Measurements from ENCODE around the gene PTPRCAP.
A peak's percentile ranks its signal among the peaks of the same experiment; 100 is the strongest.

PTPRCAP gene

DNA sequence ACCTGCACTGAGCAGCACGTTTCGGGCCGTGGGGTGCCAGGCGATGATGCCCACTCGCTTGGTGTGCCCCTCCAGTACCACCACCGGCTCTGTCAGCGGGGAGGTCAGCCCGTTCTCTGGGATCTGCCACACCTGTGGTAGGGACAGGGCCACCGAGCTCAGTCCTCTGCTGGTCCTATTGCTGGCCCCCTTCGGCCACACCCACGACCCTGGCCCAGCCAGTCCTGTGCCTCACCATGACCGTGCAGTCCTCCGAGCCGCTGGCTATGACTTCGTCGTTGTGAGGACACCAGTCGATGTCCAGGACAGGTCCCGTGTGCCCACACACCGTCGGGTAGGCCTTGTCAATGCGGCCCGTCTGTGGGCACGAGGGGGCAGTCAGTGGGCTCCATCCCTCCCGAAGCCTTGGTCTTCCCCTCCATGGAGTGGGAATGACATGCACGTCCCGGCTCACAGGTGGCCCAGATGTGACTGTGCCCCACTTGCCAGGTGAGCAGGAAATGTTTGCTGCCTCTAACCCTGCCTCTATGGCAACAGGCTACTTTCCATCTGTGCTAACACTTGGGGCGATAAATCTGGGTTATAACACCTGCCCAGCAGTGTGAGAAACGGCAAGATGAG lies 4.4 kb upstream of the PTPRCAP start:
- no peak for DNase-seq (ENCODE audit: low read depth in 2 of 3, low spot score in 2 of 3)

GRCh38 chr11:67441098-67441563 lies 3.6 kb upstream of the PTPRCAP start:
- DNase-seq (ENCODE audit: low read depth in 2 of 3, low spot score in 2 of 3), result no peak

- no peak for DNase-seq (ENCODE audit: low read depth in 2 of 3, low spot score in 2 of 3)
Observed at GRCh38 chr11:67440229-67441097, 3.0 kb upstream of the PTPRCAP start.

GRCh38 chr11:67439321-67440228 lies 2.1 kb upstream of the PTPRCAP start:
- DNase-seq (ENCODE audit: low read depth in 2 of 3, low spot score in 2 of 3), result no peak

DNA sequence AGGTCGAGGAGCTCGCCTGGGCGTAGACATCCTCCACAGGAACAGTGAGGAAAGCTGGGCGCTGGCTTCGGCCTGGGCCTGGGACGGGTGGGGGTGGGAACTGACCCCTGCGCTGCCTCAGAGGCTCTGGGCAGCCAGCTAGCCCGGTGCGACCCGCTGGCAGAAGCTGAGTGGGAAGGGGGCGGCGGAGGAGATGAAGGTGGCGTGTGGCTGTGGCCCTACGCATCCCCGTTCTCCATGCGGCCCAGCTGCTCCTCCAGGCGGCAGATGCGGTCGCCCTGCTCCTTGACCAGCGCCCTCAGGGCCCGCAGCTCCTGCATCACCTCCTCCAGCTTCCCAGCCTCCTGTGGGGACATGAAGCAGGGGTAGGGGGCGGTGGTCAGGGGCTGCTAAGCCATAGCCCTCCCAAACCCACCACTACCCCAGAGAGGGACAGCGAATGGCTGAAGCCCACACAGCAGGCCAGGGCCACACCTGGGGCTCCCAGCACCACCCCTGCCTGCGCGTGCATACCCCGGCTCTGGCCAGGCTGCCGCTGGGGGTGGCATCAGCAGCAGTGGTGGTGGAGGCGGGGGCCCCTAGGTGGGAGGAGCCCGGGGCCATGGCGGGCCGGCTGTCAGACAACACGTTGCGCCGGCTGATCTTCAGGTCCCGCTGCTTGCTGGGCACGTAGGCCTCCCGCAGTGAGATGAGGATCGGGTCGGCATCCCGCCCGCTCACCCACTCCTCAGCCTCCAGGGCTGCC lies 848 bp upstream of the PTPRCAP start:
- DNase-seq (ENCODE audit: low read depth in 2 of 3, low spot score in 2 of 3), result peak in 1 of 3 experiments; percentile 73

GRCh38 chr11:67437809-67438157 lies 301 bp upstream of the PTPRCAP start:
- no peak for DNase-seq (ENCODE audit: low read depth in 2 of 3, low spot score in 2 of 3)

DNA sequence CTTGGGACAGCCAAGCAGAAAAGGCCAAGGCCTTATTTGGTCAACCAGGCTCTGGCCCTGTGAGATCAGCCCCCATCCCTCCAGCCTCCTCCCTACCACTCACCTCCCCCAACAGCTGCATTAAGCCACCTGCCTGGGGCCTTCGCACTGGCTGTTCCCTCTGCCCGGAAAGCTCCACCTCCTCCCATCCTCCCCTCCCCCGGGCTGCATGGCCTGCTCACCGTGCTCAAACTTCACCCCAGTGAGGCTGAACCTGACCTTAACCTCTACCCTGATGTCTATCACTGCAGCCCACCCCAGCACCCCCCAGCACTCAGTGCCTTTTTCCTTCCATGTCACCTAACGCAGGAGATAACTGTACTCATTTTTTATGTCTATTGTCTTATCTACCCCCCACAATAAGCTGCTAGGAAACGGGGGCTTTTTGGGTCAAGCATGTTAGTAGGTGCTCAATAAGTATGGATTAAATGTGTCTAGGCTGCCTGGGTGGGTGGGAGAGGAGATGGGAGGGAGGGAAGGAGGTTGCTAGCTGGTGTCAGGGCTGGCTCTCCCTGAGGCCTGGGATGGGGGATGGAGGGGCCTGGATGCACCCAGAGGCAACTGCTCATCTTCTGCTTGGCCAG lies 912 bp downstream of the PTPRCAP start:
- peak in 1 of 3 experiments; percentile 57 for DNase-seq (ENCODE audit: low read depth in 2 of 3, low spot score in 2 of 3)

GRCh38 chr11:67435727-67436458 lies 1.6 kb downstream of the PTPRCAP start:
- no peak for DNase-seq (ENCODE audit: low read depth in 2 of 3, low spot score in 2 of 3)

DNA sequence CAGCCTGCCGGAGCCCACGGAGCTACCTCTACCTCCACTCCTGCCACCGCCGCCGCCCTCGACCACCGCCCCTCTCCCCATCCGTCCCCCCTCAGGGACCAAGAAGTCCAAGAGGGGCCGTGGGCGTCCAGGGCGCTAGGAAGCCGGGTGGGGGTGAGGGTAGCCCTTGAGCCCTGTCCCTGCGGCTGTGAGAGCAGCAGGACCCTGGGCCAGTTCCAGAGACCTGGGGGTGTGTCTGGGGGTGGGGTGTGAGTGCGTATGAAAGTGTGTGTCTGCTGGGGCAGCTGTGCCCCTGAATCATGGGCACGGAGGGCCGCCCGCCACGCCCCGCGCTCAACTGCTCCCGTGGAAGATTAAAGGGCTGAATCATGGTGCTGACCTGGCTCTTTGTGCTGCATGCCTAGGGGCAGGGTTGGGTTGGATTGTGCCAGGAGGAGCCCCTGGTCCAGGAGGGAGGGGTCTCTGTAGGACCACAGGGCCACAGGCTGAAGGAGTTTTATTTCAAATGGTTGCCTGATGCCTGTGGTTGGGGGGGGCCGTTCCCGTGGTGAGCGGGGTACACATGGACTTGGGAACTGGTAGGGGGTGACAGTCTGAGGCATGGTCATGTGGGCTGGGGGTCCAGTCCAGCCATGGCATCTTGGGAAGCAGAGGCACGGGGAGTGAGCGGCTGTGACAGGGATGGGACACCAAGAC lies 2.3 kb downstream of the PTPRCAP start:
- no peak for DNase-seq (ENCODE audit: low read depth in 2 of 3, low spot score in 2 of 3)

GRCh38 chr11:67434395-67434881 lies 3.0 kb downstream of the PTPRCAP start:
- no peak for DNase-seq (ENCODE audit: low read depth in 2 of 3, low spot score in 2 of 3)

DNA sequence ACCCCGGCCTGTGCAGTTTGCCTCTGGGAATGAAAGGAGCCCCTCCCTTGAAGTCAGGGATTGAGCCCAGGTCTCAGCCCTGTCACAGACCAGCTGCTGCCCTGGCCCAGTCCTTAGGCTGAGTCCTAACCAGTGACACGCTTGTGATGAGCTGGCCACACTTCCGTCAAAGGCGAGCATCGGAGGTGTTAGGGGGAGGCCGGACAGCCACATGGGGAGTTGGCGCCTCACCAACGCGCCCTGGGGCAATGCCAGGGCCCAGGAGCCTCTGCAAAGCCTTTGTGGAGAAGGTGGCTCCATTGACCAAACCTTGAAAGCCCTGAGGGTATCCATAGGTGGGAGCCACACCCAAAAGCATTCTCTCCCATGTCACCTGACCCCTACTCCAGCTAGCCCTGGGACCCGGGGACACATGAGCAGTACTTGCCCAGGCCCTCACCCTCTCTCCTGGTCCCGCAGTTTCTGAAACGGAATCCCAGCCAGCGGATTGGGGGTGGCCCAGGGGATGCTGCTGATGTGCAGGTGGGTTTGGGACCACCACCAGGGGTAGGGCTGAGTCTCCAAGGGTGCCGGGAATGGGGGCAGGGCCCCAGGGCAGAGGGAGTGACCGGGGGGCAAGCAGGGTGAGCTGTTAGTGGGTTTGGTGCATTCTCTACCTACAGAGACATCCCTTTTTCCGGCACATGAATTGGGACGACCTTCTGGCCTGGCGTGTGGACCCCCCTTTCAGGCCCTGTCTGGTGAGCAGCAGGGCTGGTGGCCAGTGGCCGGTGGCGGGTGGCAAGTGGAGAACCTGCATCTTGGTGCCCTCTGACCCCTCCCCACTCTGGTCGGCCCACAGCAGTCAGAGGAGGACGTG lies 3.7 kb downstream of the PTPRCAP start:
- DNase-seq (ENCODE audit: low read depth in 2 of 3, low spot score in 2 of 3), result no peak

- DNase-seq (ENCODE audit: low read depth in 2 of 3, low spot score in 2 of 3), result no peak
Observed at GRCh38 chr11:67432655-67433349, 4.7 kb downstream of the PTPRCAP start.

DNA sequence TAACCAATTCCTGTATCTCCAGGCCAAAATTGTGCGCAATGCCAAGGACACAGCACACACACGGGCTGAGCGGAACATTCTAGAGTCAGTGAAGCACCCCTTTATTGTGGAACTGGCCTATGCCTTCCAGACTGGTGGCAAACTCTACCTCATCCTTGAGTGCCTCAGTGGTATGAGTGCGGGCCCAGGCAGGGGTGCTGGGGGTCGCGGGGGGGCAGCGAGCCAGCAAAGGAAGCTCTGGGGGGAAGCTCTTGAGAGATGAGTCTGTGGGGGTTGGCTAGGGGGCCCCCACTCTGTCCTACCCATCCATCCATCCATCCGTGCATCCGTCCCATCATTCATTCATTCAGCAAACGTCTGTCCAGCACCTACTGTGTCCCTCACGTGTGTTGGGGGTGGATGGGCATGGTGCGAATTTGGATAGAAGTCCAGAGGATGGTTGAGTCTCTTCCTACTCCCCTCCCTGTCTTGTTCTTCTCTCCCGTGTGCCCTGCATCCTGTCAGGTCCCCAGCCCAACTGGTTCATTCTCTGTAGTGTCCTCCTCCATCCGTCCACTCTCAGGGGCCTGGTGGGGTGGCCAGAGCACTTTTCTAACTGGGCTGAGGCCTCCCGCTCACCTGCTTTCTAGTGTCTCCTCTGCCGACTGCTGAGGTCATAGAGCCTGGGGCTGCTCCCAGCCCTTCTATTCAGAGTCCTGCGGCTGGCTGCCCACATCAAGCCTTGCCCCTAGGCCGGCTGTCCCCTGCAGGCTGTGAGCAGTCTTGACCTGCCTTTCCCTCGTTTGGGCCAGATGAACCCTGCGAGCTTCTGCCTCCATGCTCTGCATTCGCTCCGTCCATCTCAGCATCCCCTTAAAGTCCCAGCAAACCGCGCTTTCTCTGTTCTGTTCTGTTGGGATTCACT lies 5.9 kb downstream of the PTPRCAP start:
- no peak for DNase-seq (ENCODE audit: low read depth in 2 of 3, low spot score in 2 of 3)

DNA sequence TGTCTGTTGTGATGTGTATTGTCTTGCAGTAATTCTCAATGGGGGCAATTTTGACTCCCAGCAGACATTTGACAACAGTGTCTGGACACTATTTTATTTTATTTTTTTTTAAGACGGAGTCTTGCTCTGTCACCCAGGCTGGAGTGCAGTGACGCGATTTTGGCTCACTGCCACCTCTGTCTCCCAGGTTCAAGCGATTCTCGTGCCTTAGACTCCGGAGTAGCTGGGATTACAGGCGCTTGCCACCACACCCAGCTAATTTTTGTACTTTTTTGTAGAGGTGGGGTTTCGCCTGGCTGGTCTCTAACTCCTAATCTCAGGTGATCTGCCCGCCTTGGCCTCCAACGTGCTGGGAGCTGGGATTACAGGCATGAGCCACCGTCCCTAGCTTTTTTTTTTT lies 7.8 kb downstream of the PTPRCAP start:
- no peak for DNase-seq (ENCODE audit: low read depth in 2 of 3, low spot score in 2 of 3)

- no peak for DNase-seq (ENCODE audit: low read depth in 2 of 3, low spot score in 2 of 3)
Observed at GRCh38 chr11:67429038-67429668, 8.3 kb downstream of the PTPRCAP start.
